AG04450 (cell line): ENCODE measurements around the gene CLCF1. TPM values are rescaled to one million over a fixed set of nuclear protein-coding genes. Genes with fewer than 3 reads are reported as not detected.

Source experiments
- CTCF ChIA-PET: fragments of 300-600, 350-600 bp; formaldehyde crosslinking; extraction: SDS; loops from one replicate; lab custom pipeline; 2022; ENCODE audit warnings: antibody characterized with exemption, inconsistent platforms; lab: Charles Lee
- POLR2A ChIA-PET: fragments of 350-600 bp; formaldehyde crosslinking; extraction: SDS; loops from one replicate; lab custom pipeline; 2021; ENCODE audit warnings: antibody characterized with exemption, inconsistent platforms; lab: Yijun Ruan, JAX
- DNase-seq: peaks from one replicate; pipeline ENCODE4 v3.0.0-alpha.2; 2011; ENCODE audit warnings: low read depth, low spot score
- H3K27ac ChIP-seq: one replicate; pipeline ENCODE4 v1.5.1; 2012; ENCODE audit warnings: low read depth, low read length, control low read depth
- H3K27me3 ChIP-seq: one replicate; pipeline ENCODE4 v1.6.0; 2012; ENCODE audit warnings: low read length; ENCODE audit not compliant: control insufficient read depth, insufficient read depth
- H3K4me3 ChIP-seq: 2 replicates; pipeline ENCODE4 v1.5.1; 2011; ENCODE audit warnings: mild to moderate bottlenecking, low read depth, low read length, control low read depth
- H3K9me3 ChIP-seq: 2 replicates; pipeline ENCODE4 v1.5.1; 2012; ENCODE audit warnings: low read length; ENCODE audit not compliant: control insufficient read depth, insufficient read depth
- polyA plus RNA-seq: library from polyadenylated mRNA; depleted of rRNA; stranded (reverse); fragments of >200 nt; gene quantifications from 2 replicates; pipeline ENCODE4 v1.2.3, GENCODE V29; 2011
- TF ChIP-seq, protein P1 (sequence below): IDR thresholded peaks from 2 replicates; pipeline ENCODE4 v1.5.1; 2011; ENCODE audit warnings: low read depth, low read length, control low read depth, inconsistent platforms

Gene CLCF1
- polyA plus RNA-seq, 1 experiment, result 11.4 TPM

DNA sequence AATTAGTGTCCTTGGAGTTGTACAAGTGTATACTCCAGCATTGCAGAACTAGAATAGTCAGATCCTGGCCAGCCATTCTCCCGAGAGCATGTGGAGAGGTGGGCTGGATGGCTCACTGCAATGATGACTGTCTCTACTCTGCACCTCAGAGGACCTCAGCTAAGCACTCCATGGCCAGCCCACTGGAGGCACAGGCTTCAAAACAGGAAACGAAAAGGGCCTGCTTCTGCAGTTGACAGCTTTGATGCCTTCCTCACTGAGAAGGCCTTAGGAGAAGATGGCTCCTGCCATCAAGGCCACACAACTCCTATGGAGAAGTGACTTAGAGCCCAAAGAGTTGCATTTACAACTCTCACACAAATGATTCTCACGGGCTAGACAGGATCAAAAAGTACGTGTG lies 29.1 kb downstream of the CLCF1 start:
- TF ChIP-seq, protein P1, sequence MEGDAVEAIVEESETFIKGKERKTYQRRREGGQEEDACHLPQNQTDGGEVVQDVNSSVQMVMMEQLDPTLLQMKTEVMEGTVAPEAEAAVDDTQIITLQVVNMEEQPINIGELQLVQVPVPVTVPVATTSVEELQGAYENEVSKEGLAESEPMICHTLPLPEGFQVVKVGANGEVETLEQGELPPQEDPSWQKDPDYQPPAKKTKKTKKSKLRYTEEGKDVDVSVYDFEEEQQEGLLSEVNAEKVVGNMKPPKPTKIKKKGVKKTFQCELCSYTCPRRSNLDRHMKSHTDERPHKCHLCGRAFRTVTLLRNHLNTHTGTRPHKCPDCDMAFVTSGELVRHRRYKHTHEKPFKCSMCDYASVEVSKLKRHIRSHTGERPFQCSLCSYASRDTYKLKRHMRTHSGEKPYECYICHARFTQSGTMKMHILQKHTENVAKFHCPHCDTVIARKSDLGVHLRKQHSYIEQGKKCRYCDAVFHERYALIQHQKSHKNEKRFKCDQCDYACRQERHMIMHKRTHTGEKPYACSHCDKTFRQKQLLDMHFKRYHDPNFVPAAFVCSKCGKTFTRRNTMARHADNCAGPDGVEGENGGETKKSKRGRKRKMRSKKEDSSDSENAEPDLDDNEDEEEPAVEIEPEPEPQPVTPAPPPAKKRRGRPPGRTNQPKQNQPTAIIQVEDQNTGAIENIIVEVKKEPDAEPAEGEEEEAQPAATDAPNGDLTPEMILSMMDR, result no peak
- Histone ChIP-seq H3K27ac (no peak overlapping the region), H3K27me3 (no peaks in the 10 kb centered on the region), H3K4me3 (no peak overlapping the region), H3K9me3 (no peaks in the 10 kb centered on the region; the same call in 1 of the 2 replicates)
- ChIA-PET POLR2A (interaction anchor here (0.6 to 1.1 kb wide), 3 partner anchors 12 to 728 kb away, joined by 6 to 12 read pairs (median 8); partner anchors contain the start of gene RBM14), CTCF (interaction anchor here (3.6 to 5.0 kb wide), 3 partner anchors 7 to 35 kb away, joined by 31 to 120 read pairs (median 33); no protein-coding TSS in a partner anchor)
- no peak for DNase-seq

DNA sequence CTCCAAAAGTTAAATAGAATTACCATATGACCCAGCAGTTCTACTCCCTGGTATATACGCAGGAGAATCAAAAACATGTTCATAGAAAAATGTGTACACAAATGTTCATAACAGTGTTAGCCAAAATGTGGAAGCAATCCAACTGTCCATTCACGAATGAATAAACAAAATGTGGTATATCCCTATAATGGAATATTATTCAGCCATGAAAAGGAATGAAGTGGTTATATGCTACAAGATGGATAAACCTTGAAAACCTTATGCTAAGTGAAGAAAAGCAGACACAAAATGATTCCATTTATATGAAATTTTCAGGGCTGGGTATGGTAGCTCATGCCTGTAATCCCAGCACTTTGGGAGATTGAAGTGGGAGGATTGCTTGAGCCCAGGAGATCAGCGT lies 36.1 kb downstream of the CLCF1 start:
- TF ChIP-seq, protein P1, result no peak
- DNase-seq, result no peak
- ChIA-PET CTCF (interaction anchor here (0.6 to 2.2 kb wide), 4 partner anchors 9 to 45 kb away, joined by 3 to 17 read pairs (median 4); no protein-coding TSS in a partner anchor), POLR2A (interaction anchor here (0.7 kb wide), 1 partner anchor 15 kb away, joined by 7 read pairs; no protein-coding TSS in a partner anchor)
- Histone ChIP-seq H3K27ac (no peak overlapping the region), H3K4me3 (no peak overlapping the region), H3K9me3 (no peaks in the 10 kb centered on the region; the same call in 1 of the 2 replicates), H3K27me3 (no peaks in the 10 kb centered on the region)

DNA sequence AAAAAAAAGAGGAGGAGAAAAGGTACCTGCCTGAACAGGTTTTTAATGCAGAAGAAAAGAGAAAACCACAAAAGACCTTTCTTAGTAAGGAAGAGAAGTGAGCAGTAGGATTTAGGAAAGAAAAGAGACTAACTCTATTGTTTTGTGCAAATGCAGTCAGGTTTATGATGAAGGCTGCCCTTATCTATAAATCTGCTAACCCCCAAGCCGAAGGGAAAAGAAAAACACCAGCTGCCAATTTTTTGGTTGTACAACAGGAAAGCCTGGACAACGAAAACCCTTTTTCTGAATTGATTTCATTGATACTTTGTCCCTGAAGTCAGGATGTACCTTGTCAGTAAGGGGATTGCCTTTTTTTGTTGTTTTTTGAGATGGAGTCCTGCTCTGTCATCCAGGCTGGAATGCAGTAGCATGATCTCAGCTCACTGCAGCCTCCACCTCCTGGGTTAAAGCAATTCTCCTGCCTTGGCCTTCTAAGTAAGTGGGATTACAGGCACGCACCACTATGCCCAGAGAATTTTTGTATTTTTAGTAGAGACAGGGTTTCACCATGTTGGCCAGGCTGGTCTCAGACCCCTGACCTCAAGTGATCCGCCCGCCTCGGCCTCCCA lies 41.2 kb downstream of the CLCF1 start:
- TF ChIP-seq, protein P1, result no peak
- CTCF ChIA-PET, result interaction anchor here (0.6 to 3.5 kb wide), 3 partner anchors 15 to 44 kb away, joined by 6 to 17 read pairs (median 9); no protein-coding TSS in a partner anchor
- H3K9me3 ChIP-seq, result no peaks in the 10 kb centered on the region
- no peak overlapping the region for H3K27ac ChIP-seq
- no peaks in the 10 kb centered on the region for H3K27me3 ChIP-seq
- POLR2A ChIA-PET, result interaction anchor here (0.7 kb wide), 1 partner anchor 13 kb away, joined by 8 read pairs; no protein-coding TSS in a partner anchor
- DNase-seq, result no peak
- H3K4me3 ChIP-seq, result no peak overlapping the region

DNA sequence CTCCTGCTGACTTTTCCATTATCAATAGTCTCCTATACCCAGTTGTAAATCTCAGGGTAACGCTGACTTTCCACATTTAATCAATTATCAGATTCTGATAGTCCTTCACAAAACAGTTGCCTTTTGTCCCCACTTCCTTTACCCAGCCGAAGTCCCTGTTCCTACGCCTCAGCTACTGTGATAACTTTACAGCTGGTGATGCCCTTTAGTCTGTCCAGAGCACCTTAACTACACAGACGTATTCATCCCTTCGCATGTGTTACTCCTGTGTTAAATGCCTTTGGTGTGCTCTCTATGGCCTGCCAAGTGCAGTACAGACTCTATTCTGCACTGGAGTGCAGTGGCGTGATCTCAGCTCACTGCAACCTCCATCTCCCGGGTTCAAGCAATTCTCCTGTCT lies 49.9 kb downstream of the CLCF1 start:
- Histone ChIP-seq H3K27ac (no peak overlapping the region), H3K9me3 (no peaks in the 10 kb centered on the region), H3K4me3 (no peak overlapping the region), H3K27me3 (no peaks in the 10 kb centered on the region)
- ChIA-PET POLR2A (no interaction called here), CTCF (interaction anchor here (1.1 to 3.1 kb wide), 5 partner anchors 22 to 59 kb away, joined by 3 to 16 read pairs (median 4); no protein-coding TSS in a partner anchor)
- TF ChIP-seq, protein P1, result no peak
- no peak for DNase-seq

DNA sequence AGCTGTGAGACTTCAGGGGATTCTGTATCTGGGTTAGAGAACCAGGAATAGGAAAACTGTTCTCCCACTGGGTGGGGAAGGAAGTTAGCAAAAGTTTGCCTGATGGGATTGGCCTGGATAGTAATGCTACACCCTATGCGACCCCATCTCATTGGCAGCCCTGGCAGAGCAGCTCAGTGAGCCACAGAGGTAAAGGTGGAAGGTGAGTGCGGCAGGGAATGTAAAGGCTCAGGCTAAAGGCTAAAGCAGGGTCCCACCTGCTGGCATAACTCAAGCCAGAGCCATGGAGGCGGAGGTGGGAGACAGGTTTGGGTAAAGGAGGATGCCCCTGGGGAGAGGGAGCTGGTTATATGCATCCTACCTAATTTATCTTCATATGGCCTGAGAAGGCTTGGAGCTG lies 51.3 kb downstream of the CLCF1 start:
- no peaks in the 10 kb centered on the region; the same call in 1 of the 2 replicates for H3K9me3 ChIP-seq
- ChIA-PET CTCF (interaction anchor here (0.5 to 3.1 kb wide), 4 partner anchors 29 to 61 kb away, joined by 4 to 16 read pairs (median 6); no protein-coding TSS in a partner anchor), POLR2A (no interaction called here)
- no peaks in the 10 kb centered on the region for H3K27me3 ChIP-seq
- DNase-seq, result no peak
- H3K4me3 ChIP-seq, result no peak overlapping the region
- TF ChIP-seq, protein P1, result no peak
- no peak overlapping the region for H3K27ac ChIP-seq
